Gastrocnemius medialis (tissue), 4 donors: ENCODE data around the gene TAF1B.

Source experiments
- CTCF ChIP-seq, 5 experiments: fragments of 450-650 bp in 3 of 5; fragments of 200-600 bp in 2 of 5; sonication (generic) in 2 of 5; IDR thresholded peaks in 4 of 5; conservative IDR thresholded peaks in 1 of 5; 1 replicate in 4 of 5; 2 replicates in 1 of 5; pipeline ENCODE4 v1.5.1; 2016 to 2019; ENCODE audit warnings: antibody characterized with exemption in 5 of 5, mild to moderate bottlenecking in 3 of 5, moderate library complexity in 3 of 5
- POLR2A ChIP-seq, 2 donors: fragments of 450-650 bp; IDR thresholded peaks; one replicate each; pipeline ENCODE4 v1.6.1; 2017; ENCODE audit warnings: antibody characterized with exemption in 2 of 2, mild to moderate bottlenecking in 2 of 2, moderate library complexity in 2 of 2

GRCh38 chr2:9815076-9815475 lies 28.2 kb upstream of the TAF1B start:
- TF ChIP-seq CTCF (IDR thresholded peaks at IDR 0.05 in 4 of 5, conservative IDR thresholded peaks at IDR 0.05 in 1 of 5) (no peak), POLR2A (IDR thresholded peaks at IDR 0.05) (no peak)
